ENCODE measurements around the gene POU2AF2. TPM values are rescaled to one million over a fixed set of nuclear protein-coding genes. Genes with fewer than 3 reads are reported as not detected.

POU2AF2 gene
- total and polyA plus RNA-seq, 2 of the 8 experiments (the other 6 are each of a cell fraction or from before 2014, with no cell fraction given), result not detected

GRCh38 chr11:111282562-111283075, 37.1 kb downstream of the POU2AF2 start:
- Histone ChIP-seq H3K4me3 (ENCODE audit: extremely low read depth in 1 of 4, insufficient read depth in 2 of 4, low read depth in 3 of 4, low read length in 4 of 4) (no peak overlapping the region), H3K79me2 (ENCODE audit: control insufficient read depth in 1 of 2, insufficient read depth in 2 of 2, low read length in 2 of 2) (no peaks in the 10 kb centered on the region), H3K14ac (ENCODE audit: insufficient read length) (no peak overlapping the region), H3K4ac (replicated peaks; ENCODE audit: insufficient read length, low read depth, low read length) (no peak overlapping the region), H3K4me1 (replicated peaks in 1 of 4; ENCODE audit: control insufficient read depth in 3 of 4, insufficient read depth in 4 of 4, low read length in 3 of 4) (peaks cover 0 to 3% (median 0%) of the 10 kb centered on the region in 4 experiments; a peak in 1 of 7 replicates), H3K36me3 (ENCODE audit: control insufficient read depth in 2 of 4, insufficient read depth in 4 of 4, low read length in 3 of 4) (no peaks in the 10 kb centered on the region), H4K20me1 (replicated peaks in 1 of 2; ENCODE audit: control insufficient read depth in 1 of 2, insufficient read depth in 2 of 2, low read length in 2 of 2) (no peaks in the 10 kb centered on the region), H3K9ac (replicated peaks in 1 of 4; ENCODE audit: extremely low read depth in 1 of 4, low read depth in 3 of 4, low read length in 3 of 4) (no peak overlapping the region), H3K27me3 (replicated peaks in 1 of 4; ENCODE audit: control insufficient read depth in 3 of 4, extremely low read depth in 1 of 4, insufficient read depth in 3 of 4, low read length in 3 of 4) (no peaks in the 10 kb centered on the region), H3K9me3 (ENCODE audit: insufficient read depth in 2 of 2, low read depth in 1 of 2, low read length in 1 of 2) (no peaks in the 10 kb centered on the region), H3K4me2 (ENCODE audit: insufficient read depth in 1 of 2, low read depth in 2 of 2, low read length in 2 of 2) (no peak overlapping the region), H2BK5ac (ENCODE audit: low read depth, low read length) (no peak overlapping the region), H2BK20ac (ENCODE audit: low read length) (no peak overlapping the region), H2AFZ (ENCODE audit: low read length) (no peak overlapping the region), H4K8ac (ENCODE audit: extremely low read depth, insufficient read depth, low read length) (no peak overlapping the region), H3K18ac (ENCODE audit: extremely low read depth, low read length) (no peak overlapping the region), H2BK120ac (replicated peaks; ENCODE audit: low read depth, low read length) (no peak overlapping the region), H4K5ac (ENCODE audit: insufficient read length, low read depth, low read length) (no peak overlapping the region), H3K56ac (replicated peaks; ENCODE audit: insufficient read length, low read depth, low read length) (no peak overlapping the region), H3K23ac (ENCODE audit: insufficient read length) (no peak overlapping the region), H2BK12ac (ENCODE audit: low read depth, low read length) (no peak overlapping the region), H3K23me2 (ENCODE audit: low read depth, low read length) (no peaks in the 10 kb centered on the region), H2AK5ac (ENCODE audit: low read depth, low read length) (no peak overlapping the region), H4K91ac (replicated peaks; ENCODE audit: insufficient read length, low read length) (no peak overlapping the region), H2BK15ac (ENCODE audit: low read length) (no peak overlapping the region), H3K79me1 (ENCODE audit: low read depth, low read length) (no peaks in the 10 kb centered on the region), H3K27ac (ENCODE audit: low read depth, low read length) (no peak overlapping the region)
- FAIRE-seq (no peak), DNase-seq (ENCODE audit: low read depth in 1 of 2, low spot score in 2 of 2) (no peak)
- 84% methylated on average over 3 of the region's 3 CpGs; no CpG with 5 or more reads in 1 of the 2 experiments for WGBS, 2 experiments (ENCODE audit: extremely low coverage in 1 of 2, insufficient coverage in 1 of 2, insufficient read length in 1 of 2, insufficient replicate concordance in 2 of 2, low coverage in 1 of 2, low lambda C conversion rate in 2 of 2, missing lambda C conversion rate in 1 of 2)
- CTCF ChIA-PET (ENCODE audit: partially characterized antibody), result interaction anchor here (0.6 to 16.7 kb wide), 28 partner anchors 9 to 1106 kb away, joined by 3 to 484 read pairs (median 4); partner anchors contain the start of gene POU2AF3
- POLR2A ChIA-PET (ENCODE audit: partially characterized antibody), result interaction anchor here (0.8 to 1.6 kb wide), 2 partner anchors 17 to 137 kb away, joined by 3 to 4 read pairs; no protein-coding TSS in a partner anchor
- no peak for TF ChIP-seq CREB1 (IDR thresholded peaks at IDR 0.05)
- TF ChIP-seq BACH1 (IDR thresholded peaks at IDR 0.05; ENCODE audit: low read length), result no peak
- TF ChIP-seq TEAD4 (IDR thresholded peaks at IDR 0.05; ENCODE audit: low read depth, low read length), result no peak
- no peak for TF ChIP-seq EGR1 (IDR thresholded peaks at IDR 0.05; ENCODE audit: borderline replicate concordance, low read depth, low read length)
- no peak for TF ChIP-seq SIN3A (conservative IDR thresholded peaks at IDR 0.05 in 1 of 2, IDR thresholded peaks at IDR 0.05 in 1 of 2; ENCODE audit: low read depth in 1 of 2, low read length in 2 of 2)
- TF ChIP-seq ASH2L (IDR thresholded peaks at IDR 0.05; ENCODE audit: low read length), result no peak
- no peak for TF ChIP-seq POLR2AphosphoS5 (IDR thresholded peaks at IDR 0.05; ENCODE audit: low read depth, low read length)
- no peak for TF ChIP-seq EZH2 (IDR thresholded peaks at IDR 0.05; ENCODE audit: low read depth, low read length, severe bottlenecking)
- no peak for TF ChIP-seq GTF2F1 (IDR thresholded peaks at IDR 0.05; ENCODE audit: borderline replicate concordance, low read depth, low read length)

All from H1 (cell line).